ENCODE measurements around the gene MFSD2B.
"Not testable (repeated sequence)": the region's sequence is repeated elsewhere in the genome, so short reads cannot be mapped to it uniquely, and the experiment has no call there.

Gene MFSD2B, protein sequence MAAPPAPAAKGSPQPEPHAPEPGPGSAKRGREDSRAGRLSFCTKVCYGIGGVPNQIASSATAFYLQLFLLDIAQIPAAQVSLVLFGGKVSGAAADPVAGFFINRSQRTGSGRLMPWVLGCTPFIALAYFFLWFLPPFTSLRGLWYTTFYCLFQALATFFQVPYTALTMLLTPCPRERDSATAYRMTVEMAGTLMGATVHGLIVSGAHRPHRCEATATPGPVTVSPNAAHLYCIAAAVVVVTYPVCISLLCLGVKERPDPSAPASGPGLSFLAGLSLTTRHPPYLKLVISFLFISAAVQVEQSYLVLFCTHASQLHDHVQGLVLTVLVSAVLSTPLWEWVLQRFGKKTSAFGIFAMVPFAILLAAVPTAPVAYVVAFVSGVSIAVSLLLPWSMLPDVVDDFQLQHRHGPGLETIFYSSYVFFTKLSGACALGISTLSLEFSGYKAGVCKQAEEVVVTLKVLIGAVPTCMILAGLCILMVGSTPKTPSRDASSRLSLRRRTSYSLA

DNA sequence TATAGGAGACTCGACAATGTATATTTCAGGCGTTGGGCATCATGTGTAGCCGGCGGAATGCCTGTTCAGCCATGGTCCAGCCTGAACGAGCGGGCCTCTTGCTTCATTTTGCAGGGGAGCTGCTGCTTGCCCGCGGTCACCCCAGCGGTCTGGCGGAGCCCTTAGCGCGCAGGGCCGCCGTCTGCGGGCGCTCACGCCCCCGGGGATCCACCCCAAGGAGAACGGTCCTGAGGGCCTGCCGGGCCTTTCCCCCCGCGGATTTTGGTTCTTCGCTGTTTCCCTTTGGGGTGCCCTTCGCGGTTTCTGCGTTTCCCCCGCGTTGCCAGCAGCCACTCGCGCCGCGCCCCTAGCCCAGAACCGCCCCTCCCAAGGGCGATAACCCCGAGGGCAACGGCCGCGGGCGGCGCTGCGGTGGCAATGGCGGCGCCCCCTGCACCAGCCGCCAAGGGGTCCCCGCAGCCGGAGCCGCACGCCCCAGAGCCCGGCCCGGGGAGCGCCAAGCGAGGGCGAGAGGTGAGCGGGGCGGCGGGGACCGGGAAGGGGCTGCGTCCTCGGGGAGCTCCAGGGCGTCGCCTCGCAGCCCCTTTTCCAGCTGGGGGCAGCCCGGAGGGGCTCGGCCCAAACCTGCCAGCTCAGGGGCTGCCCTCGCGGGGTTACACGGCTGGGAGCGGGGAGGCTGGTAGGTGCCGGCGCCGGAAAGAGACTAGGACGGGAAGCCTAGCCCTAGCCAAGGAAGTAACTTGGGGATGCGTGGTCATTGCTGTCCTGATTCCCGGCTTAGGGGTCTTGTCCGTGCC lies at the start of gene MFSD2B:
MFSD2B (plus strand) TSS at position 406 of the 797 bp plus-strand sequence; CDS start at position 418, 12 bp downstream.
- no peak for DNase-seq (ENCODE audit: low read depth in 2 of 2)

DNA sequence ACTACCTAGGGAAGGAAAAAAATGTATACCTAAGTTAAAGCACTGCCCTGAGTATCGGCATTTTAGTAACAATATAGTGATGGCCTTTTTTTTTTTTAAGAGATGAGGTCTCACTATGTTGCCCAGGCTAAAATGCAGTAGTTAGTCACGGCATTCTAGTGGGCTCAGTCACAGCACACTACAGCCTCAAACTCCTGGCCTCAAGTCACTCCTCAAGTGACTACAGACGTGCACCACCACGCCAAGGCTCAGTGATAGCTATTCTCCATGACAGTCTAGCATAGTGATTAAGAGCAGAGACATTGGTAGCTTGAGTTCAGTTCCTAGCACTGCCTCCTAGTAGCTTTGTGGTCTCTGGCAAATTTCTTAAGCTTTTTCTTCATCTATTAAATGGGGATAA lies 42.0 kb upstream of the MFSD2B start:
- DNase-seq (ENCODE audit: low read depth in 2 of 2): no peak

GRCh38 chr2:23976883-23977282 lies 33.0 kb upstream of the MFSD2B start:
- DNase-seq (ENCODE audit: low read depth in 2 of 2): no peak

DNA sequence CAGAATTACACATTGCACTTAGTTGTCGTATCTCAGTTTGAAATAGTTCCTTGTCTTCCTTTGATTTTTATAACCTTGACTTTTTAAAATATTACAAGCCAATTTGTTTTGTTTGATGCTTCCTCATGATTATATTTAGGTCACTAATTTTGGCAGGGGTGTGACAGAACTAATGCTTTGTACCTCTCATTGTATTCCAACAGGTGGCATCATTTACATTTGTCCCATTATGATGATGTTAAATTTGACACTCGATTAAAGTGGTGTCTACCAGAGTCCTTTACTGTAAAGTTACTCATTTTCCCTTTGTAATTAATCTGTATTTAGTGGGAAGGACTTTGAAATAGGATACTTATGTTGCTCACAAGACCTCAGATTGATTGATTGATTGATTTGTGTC lies 21.5 kb upstream of the MFSD2B start:
- DNase-seq (ENCODE audit: low read depth in 2 of 2): no peak

GRCh38 chr2:23992931-23993330 lies 17.0 kb upstream of the MFSD2B start:
- DNase-seq (ENCODE audit: low read depth in 2 of 2): no peak

DNA sequence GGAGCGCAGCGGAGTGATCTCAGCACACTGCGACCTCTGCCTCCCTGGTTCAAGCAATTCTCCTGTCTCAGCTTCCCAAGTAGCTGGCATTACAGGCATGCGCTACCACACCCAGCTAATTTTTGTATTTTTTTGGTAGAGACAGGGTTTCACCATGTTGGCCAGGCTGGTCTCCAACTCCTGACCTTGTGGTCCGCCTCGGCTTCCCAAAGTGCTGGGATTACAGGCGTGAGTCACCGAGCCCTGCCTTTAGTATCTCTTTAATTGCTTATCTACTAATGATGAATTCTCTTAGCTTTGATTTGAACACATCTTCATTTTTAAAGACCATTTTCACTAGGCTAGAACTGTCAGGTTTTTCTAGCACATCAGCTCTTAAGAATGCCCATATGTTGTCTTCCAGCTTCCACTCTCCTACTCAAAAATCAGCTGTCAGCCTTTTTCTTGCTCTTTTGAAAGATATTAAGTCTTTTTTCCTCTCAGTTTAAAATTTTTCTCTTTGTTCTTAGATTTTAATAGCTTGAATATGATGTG lies 16.1 kb upstream of the MFSD2B start:
- DNase-seq (ENCODE audit: low read depth in 2 of 2): no peak

DNA sequence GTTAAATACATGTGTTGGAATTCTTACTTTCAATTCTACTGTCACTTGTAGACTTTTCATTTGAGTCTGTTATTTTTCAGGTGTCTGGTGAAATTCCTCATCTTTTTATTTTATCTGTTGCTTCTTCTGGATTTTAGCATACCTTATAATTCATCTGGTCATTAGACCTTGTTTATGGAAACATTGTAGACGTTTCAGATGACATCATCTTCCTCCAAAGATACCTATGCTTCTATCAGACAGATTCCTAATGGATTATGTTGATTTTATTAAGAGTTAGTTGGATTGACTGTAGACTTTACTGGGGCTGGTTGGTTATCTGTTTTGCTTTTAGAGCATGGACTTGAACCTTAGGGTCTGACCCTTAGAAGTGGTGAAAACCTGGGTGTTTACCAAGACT lies 15.3 kb upstream of the MFSD2B start:
- DNase-seq (ENCODE audit: low read depth in 2 of 2): no peak

GRCh38 chr2:24007693-24008092 lies 2.2 kb upstream of the MFSD2B start:
- DNase-seq (ENCODE audit: low read depth in 2 of 2): no peak

DNA sequence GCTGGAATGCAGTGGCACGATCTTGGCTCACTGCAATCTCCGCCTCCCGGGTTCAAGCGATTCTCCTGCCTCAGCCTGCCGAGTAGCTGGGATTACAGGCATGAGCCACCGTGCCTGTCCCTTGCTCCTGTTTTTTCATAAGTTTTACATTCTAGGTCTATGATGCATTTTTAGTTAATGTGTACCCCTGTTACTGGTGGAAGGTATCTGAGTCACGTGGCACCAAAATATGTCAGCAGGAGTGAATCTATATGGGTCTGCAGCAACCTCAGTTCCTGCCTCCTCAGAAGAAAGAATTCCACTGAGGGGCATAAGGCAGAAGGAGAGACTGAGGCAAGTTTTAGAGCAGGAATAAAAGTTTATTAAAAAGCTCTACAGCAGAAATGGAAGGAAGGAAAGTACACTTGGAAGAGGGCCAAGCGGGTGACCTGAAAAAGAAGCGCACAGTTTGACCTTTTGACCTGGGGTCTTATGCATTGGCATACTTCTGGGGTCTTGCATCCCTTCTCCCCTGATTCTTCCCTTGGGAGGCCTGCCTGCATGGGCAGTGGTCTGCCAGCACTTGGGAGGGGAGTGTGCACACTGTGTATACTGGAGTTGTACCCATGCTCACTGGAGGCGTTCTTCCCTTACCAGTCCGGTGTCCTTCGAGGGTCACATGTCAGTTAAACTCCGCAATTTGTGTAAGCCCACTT lies 1.1 kb upstream of the MFSD2B start:
- no peak for DNase-seq (ENCODE audit: low read depth in 2 of 2)

- no peak for DNase-seq (ENCODE audit: low read depth in 2 of 2)
Measured at GRCh38 chr2:24009367-24009679, 562 bp upstream of the MFSD2B start.

DNA sequence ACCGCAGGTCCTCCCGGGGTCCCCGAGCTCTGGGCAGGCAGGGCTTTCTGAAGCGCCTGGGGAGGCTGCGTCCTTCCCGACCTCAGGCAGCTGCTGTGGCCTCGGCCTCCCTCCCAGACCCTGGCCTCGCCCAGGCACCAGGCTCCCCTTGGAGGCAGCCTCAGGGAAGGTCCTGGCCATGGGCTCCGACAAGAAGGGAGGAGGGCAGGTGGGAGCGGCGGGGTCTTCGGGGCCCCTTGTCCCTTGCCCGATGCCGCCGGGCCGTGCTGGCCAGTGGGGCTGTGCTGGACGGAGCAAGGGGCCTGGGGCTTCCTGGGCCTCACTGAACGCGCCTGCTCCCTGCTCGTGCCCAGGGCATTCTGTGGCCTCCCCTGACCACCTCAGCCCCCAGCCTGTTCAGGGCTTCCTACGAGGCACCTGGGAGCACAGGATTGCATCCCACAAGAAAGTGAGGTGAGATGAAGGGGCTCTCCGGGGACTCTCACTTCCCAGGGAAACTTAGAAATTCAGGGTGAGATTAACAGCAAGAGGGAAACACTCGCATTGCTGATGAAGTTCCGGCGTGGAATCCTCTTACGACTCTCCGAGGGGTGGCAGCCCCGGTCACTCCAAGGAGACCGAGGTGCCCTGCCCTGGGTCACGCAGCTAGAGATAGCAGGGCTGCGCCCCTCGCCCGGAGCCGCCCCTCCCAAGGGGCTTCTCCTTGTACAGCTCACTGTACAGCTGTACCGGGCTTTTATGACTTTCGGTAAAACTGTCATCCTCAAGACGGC lies 778 bp downstream of the MFSD2B start:
- no peak for DNase-seq (ENCODE audit: low read depth in 2 of 2)

DNA sequence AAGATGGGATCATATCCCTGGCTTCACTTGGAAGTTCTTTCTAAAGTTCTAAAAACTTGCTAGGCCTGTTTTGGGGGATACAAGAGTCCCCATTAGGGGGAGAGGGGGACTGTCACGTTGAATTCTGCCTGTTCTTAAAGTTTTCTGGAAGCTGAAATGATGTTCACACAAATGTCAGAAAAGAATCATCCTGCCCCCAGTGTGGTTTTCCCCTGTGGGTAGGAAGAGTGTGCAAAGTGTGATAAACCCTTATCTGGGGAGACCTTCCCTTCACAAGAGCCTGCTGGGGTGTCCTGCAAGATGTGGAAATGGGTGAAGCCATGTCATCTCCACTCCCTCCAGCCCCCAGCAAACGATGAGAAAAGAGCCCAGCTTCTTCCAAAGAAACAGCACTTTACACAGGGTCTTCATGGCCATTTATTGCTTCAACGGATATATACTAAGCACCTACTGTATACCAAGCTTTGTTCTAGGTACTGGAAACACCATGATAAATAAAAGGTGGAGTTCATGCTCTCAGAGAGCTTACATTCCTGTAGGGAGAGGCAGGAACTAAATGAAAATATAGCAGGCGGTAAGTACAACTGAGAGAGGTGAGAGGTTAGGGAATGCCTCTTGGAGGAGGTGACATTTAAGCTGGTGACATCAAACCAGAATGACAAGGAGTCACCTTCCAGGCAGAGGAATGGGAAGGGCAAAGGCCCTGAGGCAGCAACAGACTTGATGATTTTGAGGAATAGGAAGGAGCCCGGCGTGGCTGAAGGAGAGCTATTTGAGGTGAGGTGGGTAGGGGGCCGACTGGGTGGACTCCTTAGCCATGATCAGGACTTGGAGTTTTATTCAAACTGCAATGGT lies 1.6 kb downstream of the MFSD2B start:
- no peak for DNase-seq (ENCODE audit: low read depth in 2 of 2)

GRCh38 chr2:24012521-24013188 lies 2.8 kb downstream of the MFSD2B start:
- DNase-seq (ENCODE audit: low read depth in 2 of 2): no peak

GRCh38 chr2:24014902-24015301 lies 5.0 kb downstream of the MFSD2B start:
- DNase-seq (ENCODE audit: low read depth in 2 of 2): not testable (repeated sequence)

GRCh38 chr2:24015562-24016375 lies 5.9 kb downstream of the MFSD2B start:
- DNase-seq (ENCODE audit: low read depth in 2 of 2): no peak

DNA sequence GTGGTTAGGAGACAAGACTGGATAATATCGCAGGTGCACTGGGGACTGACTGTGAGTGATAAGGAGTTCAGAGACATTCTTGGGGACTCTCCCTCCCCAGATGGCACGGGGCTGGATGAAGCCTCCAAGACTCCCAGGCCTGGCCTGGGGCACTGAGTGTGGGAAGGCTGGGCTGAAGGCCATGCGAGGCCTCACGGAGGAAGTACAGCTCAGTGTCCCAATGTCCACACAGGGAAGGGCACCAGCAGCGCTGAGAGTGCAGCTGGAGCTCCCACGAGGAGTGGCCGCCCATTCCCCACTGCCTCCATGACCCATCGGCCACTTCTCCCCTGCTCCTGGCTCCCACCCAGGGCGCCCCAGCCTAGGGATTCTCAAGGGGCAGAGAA lies 6.5 kb downstream of the MFSD2B start:
- DNase-seq (ENCODE audit: low read depth in 2 of 2): no peak

- no peak for DNase-seq (ENCODE audit: low read depth in 2 of 2)
Measured at GRCh38 chr2:24016853-24017703, 7.2 kb downstream of the MFSD2B start.

GRCh38 chr2:24017711-24018110 lies 7.8 kb downstream of the MFSD2B start:
- DNase-seq (ENCODE audit: low read depth in 2 of 2): no peak
